Effector CD4-positive, alpha-beta T cell (primary cell): ENCODE data around the gene GAS7.

Source experiments
- DNase-seq: peaks from one replicate; pipeline ENCODE4 v3.0.0-alpha.2; 2020

GAS7 gene

DNA sequence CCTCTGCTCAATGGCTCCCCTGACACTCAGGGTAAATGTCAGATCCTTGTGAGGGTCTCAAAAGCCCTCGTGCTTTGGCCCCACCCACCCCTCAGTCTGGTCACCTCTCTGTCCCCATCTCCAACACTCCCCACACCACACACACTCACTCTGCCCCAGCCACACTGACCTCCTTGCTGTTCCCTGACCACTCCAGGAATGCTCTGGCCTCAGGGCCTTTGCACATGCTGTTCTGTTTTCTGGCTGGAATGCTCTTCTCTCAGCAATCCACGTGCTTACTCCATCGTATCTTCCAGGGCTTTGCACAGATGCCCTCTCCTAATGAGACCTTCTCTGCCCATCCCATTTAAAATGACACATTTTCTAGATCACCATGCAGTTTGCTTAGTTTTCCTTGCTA lies 28.2 kb downstream of the GAS7 start:
- no peak for DNase-seq

GRCh38 chr17:10169290-10169689 lies 29.1 kb downstream of the GAS7 start:
- DNase-seq = no peak

DNA sequence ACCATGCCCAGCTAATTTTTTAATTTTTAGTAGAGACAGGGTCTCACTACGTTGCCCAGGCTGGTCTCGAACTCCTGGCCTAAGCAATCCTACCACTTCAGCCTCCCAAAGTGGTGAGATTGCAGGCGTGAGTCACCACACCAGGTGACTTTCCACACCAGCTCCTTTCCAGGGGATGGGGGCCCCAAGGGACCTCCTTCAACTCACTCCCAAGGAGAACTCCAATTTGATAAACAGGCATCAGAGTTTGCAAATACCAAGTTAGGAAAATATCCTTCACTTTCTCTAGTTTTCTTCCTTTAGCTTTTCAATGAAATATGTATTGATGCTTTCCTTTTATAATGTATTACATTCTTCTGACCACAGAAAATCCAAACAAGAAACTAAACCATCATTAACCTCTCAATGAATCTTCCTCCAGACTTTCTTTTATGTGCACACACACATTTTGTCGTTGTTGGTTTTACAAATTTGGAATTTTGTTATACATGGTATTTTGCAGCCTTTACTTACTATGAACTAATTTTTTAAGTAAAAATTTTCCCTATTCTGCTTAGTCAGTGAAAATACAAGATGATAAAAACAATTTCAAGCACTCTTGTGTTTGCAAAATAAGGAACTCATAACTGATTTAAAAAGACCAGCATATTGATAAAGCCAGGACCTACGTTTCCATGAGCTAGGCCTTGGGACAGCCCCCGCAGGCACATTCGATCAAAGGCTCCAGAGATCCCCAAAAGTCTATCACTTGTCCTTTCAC lies 32.0 kb downstream of the GAS7 start:
- DNase-seq = no peak

GRCh38 chr17:10162096-10162495 lies 36.3 kb downstream of the GAS7 start:
- DNase-seq = no peak

GRCh38 chr17:10161386-10161785 lies 37.0 kb downstream of the GAS7 start:
- no peak for DNase-seq

- DNase-seq = no peak
Observed at GRCh38 chr17:10156948-10157607, 41.3 kb downstream of the GAS7 start.

GRCh38 chr17:10156599-10156947 lies 41.8 kb downstream of the GAS7 start:
- no peak for DNase-seq

GRCh38 chr17:10156077-10156435 lies 42.4 kb downstream of the GAS7 start:
- no peak for DNase-seq

DNA sequence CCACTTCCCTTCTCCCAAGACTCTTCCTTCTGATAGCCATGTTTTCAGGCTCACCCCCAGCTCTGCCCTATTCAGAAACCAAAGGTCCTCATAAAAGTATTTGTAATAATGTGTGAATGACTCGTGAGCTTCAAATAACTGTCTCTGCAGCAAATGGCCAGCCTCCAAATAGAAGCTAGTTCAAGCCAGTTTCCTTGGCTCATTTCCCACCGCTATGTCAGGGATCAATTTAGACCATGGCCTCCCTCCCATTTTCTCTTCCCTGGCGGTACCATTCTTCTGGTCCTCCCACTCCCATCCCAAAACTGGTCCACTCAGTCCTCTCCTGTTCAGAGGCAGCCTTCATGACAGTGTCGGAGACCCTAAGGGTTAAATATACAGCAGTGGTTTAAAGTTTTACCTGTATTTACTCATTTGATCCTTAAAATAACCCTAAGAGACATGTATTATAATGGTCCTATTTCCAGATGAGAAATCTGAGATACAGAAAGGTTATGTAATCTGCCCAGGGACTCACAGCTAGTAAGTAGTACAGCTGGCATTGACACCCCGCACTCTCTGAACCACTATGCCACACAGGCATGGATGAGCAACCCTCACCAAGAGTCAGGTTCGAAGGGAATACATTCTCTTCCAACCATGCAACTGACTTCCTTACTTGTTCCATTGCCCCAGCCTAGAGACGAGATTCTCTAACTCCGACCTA lies 42.9 kb downstream of the GAS7 start:
- no peak for DNase-seq

- no peak for DNase-seq
Observed at GRCh38 chr17:10151667-10152496, 46.5 kb downstream of the GAS7 start.

DNA sequence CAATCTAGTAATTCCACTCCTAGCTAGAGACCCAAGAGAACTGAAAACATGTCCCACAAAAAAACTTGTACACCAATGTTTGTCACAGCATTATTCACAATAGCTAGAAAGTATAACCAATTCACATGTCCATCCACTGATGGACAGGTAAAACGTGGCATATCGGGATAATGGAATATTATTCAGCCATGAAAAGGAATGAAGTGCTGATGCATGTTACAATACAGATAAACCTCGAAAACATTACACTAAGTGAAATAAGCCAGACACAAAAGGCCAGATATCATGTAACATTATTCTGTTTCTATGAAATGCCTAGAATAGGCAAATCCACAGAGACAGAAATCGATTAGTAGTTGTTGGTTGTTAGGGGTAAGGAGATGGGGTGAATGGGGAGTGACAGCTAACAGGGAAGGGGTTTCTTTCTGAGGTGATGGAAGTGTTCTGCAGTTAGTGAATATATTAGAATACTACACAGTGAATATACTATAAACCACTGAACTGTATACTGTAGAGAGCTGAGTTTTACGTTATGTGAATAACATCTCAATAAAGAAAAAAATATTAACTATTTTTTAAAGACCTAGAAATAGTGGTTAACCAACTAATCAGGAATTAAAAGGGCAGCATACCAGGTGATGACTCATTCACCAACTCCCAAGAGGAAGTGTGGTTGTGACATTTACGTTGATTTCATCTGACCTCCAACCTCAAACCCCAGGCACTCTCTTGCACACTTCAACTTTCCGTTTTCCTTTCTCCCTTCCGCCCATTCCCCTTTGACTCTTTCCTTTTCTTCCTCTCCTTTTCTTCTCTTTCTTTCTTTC lies 48.6 kb downstream of the GAS7 start:
- DNase-seq = no peak

DNA sequence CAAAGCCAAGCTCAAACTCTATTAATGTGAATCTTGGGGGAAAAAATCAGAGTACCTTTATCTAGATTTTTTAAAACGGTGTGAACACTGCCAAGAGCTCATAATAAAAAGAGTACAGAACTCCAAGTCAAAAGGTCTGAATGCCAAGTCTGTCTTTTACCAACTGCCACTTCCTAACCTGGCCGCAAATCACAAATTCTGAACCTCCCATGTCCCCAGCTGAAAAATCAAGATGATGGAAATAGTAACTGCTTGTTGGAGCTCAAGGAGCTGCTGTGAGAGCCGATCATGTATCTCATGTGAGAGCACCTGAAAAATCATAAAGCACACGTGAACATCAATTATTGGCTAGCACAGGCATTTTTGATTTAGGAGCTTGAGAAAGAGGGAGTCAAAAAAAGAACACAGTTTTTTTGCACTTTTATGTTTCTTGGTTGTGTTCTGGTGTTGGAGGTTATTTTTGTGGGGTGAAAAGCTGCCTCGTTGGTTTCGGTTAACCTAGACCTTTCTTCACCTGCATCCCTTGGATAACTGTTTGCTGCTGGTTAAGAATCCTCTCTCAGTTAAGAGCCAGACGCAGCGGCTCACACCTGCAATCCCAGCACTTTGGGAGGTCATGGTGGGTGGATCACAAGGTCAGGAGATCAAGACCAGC lies 50.5 kb downstream of the GAS7 start:
- no peak for DNase-seq

- DNase-seq = no peak
Observed at GRCh38 chr17:10147040-10147439, 51.4 kb downstream of the GAS7 start.

- DNase-seq = no peak
Observed at GRCh38 chr17:10144982-10145381, 53.4 kb downstream of the GAS7 start.

GRCh38 chr17:10144456-10144855 lies 54.0 kb downstream of the GAS7 start:
- no peak for DNase-seq

DNA sequence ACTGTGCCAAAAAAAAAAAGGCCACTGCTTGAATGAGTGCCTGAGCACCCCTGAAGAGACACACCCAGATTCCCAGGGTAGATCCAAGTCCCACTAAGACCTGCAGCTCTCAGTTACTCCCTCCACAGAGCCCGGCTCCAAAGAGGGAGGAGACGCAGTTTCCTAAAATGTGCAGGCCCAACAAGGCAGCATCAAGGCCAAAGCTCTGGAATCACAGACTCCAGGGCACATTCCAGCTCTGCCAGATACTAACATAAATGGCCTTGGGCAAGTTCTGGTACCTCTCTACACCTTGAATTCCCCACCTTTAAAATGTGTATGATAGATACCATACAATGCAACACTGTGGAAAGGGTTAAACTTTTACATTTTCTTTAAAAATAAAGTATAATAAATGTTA lies 57.0 kb downstream of the GAS7 start:
- DNase-seq = no peak

DNA sequence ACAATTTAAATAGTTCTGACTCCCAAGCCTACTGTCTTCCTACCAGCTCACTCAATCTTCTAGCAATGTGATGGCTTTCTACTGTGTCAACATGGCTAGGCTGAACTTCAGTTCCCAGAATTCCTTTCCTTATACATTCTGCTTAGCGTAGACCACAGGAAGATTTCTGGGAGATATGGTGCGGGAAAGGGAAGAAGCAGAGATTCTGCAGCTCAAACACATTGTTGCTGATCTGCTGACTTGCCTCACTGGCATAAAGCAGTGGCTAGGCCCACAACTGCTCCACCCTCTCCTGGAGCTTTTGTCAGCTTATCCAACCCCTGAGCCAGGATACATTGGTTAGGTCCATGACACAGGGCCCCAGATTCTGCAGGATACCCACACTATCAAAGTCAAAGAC lies 58.8 kb downstream of the GAS7 start:
- no peak for DNase-seq

- no peak for DNase-seq
Observed at GRCh38 chr17:10136258-10136981, 62.0 kb downstream of the GAS7 start.

DNA sequence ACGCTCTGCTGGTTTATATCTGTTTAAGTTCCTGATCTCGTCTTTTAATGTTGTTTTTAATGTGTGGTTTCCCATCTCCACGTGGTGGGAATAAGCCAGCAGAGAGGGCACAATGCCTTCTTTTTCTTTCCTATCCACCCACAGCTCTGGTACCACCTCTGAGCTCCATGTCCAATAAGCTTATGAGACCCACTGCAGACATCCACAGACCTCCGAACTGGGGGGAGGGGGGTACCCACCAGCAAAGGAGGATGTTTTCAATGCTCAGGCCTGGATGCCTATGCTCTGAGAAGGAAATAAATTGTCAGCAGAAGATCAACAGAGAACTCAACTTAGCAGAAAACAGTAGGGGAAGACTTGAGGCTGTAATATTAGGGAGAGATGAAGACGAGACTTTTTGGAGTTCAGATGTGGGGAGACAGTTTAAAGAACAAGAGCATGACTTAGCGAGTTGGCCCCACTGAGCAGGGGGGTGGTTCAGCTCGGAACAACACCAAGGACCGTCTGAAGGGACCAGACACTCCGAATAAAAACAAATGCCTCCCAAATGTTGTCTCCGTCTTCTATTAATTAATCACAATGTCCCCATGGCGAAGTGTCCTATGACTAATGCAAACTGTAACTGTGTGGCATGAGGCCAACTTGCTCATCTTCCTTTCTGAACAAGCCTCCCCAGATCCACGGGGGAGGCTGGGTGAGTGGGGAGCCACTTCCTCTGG lies 62.7 kb downstream of the GAS7 start:
- no peak for DNase-seq

DNA sequence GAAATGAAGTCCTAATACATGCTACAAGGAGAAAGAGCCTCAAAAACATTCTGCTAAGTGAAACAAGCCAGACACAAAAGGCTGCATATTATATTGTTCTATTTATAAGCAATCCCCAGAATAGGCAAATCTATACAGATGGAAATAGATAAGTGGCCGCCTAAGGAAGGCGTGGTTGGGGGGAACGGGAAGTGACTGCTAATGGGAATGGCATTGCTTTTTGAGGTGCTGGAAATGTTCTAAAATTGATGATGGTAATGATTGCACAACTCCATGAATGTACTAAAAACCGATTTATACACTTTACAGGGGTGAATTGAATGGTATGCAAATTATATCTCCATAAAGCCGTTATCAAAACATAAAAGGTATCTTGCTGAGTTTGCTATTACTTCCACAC lies 67.7 kb downstream of the GAS7 start:
- no peak for DNase-seq
